Ovary (tissue), 3 donors: Measurements from ENCODE around the gene CNP.

Source experiments
- CTCF ChIP-seq, 3 donors: fragments of 450-650 bp in 2 of 3; fragments of 200-600 bp in 1 of 3; IDR thresholded peaks; one replicate each; pipeline versions ENCODE4 v1.5.1 to v1.8.0; 2016 to 2022; ENCODE audit warnings: antibody characterized with exemption in 3 of 3, mild to moderate bottlenecking in 1 of 3
- POLR2A ChIP-seq: fragments of 450-650 bp; IDR thresholded peaks from one replicate; pipeline ENCODE4 v1.6.1; 2017; ENCODE audit warnings: antibody characterized with exemption, mild to moderate bottlenecking, moderate library complexity
- donor health status: DM: no; HTN: no; CAD: no.

GRCh38 chr17:41966463-41967140 lies at the start of gene CNP:
- TF ChIP-seq POLR2A (peak; percentile 40), CTCF (IDR thresholded peaks at IDR 0.05) (peak in 1 of 3 donors; percentile 29)
